ENCODE measurements around the gene ARHGAP40.

ARHGAP40 gene

GRCh38 chr20:38658879-38659596 is 57.4 kb downstream of the ARHGAP40 start:
- Histone ChIP-seq H2BK120ac (ENCODE audit: low read depth, low read length) (no peak overlapping the region), H3K4ac (ENCODE audit: low read length) (no peak overlapping the region), H3K23ac (ENCODE audit: low read depth, low read length, poor library complexity) (peak overlapping the region; percentile 20), H2BK12ac (ENCODE audit: low read length) (no peak overlapping the region), H3K18ac (ENCODE audit: low read length) (peak overlapping the region; percentile 73), H2AK5ac (ENCODE audit: low read depth, low read length) (no peak overlapping the region), H3K79me1 (ENCODE audit: low read depth, low read length) (peaks cover 3% of the 10 kb centered on the region), H3K9me3 (replicated peaks in 1 of 2; ENCODE audit: control insufficient read depth in 2 of 2, insufficient read depth in 1 of 2, low read depth in 1 of 2, low read length in 2 of 2) (no peaks in the 10 kb centered on the region), H3K36me3 (replicated peaks in 1 of 2; ENCODE audit: control insufficient read depth in 2 of 2, insufficient read depth in 2 of 2, low read length in 2 of 2) (no peaks in the 10 kb centered on the region), H3K4me1 (ENCODE audit: control insufficient read depth in 2 of 2, insufficient read depth in 1 of 2, low read depth in 1 of 2, low read length in 2 of 2) (peaks cover 0 to 10% of the 10 kb centered on the region in 2 donors), H2AFZ (ENCODE audit: low read length) (no peak overlapping the region), H4K8ac (ENCODE audit: low read depth, low read length) (no peak overlapping the region), H3K27me3 (ENCODE audit: control insufficient read depth in 3 of 3, insufficient read depth in 3 of 3, low read depth in 1 of 3, low read length in 3 of 3) (peaks cover 0 to 24% (median 0%) of the 10 kb centered on the region in 3 experiments), H3K4me2 (ENCODE audit: insufficient read depth, low read length, poor library complexity, severe bottlenecking) (no peak overlapping the region), H2BK15ac (ENCODE audit: low read length) (no peak overlapping the region), H3K14ac (ENCODE audit: low read length) (no peak overlapping the region), H3K9ac (ENCODE audit: low read depth, low read length, poor library complexity) (no peak overlapping the region), H3K27ac (replicated peaks; ENCODE audit: low read length) (no peak overlapping the region), H3K4me3 (ENCODE audit: low read length in 2 of 2) (no peak overlapping the region), H4K91ac (ENCODE audit: low read depth, low read length, poor library complexity) (no peak overlapping the region), H2BK5ac (ENCODE audit: low read length) (no peak overlapping the region)
- no peak for DNase-seq (ENCODE audit: low spot score)
- WGBS, 2 donors (ENCODE audit: extremely low coverage in 2 of 2, insufficient read length in 2 of 2, insufficient replicate concordance in 1 of 2), result no CpG with 5 or more reads among the region's 10 CpGs

DNA sequence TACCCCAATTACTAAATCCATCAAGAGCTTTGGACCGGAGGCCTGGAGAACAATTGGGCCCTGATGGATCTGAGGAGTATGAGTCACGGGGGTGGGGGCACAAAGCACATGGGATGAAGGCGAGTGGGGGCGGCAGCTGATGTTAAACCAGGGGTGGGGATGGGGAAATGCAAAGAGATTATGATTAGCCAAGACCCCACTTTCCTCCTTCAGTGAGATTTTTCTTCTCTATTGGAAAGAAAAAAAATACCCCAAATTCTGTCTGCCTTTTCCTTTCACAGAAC is 57.9 kb downstream of the ARHGAP40 start:
- Histone ChIP-seq H3K23ac (ENCODE audit: low read depth, low read length, poor library complexity) (no peak overlapping the region), H3K4ac (ENCODE audit: low read length) (no peak overlapping the region), H3K9ac (ENCODE audit: low read depth, low read length, poor library complexity) (no peak overlapping the region), H3K14ac (ENCODE audit: low read length) (no peak overlapping the region), H2BK15ac (ENCODE audit: low read length) (no peak overlapping the region), H4K8ac (ENCODE audit: low read depth, low read length) (no peak overlapping the region), H3K36me3 (replicated peaks in 1 of 2; ENCODE audit: control insufficient read depth in 2 of 2, insufficient read depth in 2 of 2, low read length in 2 of 2) (no peaks in the 10 kb centered on the region), H3K18ac (ENCODE audit: low read length) (no peak overlapping the region), H2BK120ac (ENCODE audit: low read depth, low read length) (no peak overlapping the region), H3K27me3 (ENCODE audit: control insufficient read depth in 3 of 3, insufficient read depth in 3 of 3, low read depth in 1 of 3, low read length in 3 of 3) (peaks cover 0 to 24% (median 0%) of the 10 kb centered on the region in 3 experiments), H2BK12ac (ENCODE audit: low read length) (no peak overlapping the region), H3K4me2 (ENCODE audit: insufficient read depth, low read length, poor library complexity, severe bottlenecking) (no peak overlapping the region), H3K4me1 (ENCODE audit: control insufficient read depth in 2 of 2, insufficient read depth in 1 of 2, low read depth in 1 of 2, low read length in 2 of 2) (peaks cover 0 to 10% of the 10 kb centered on the region in 2 donors), H3K9me3 (replicated peaks in 1 of 2; ENCODE audit: control insufficient read depth in 2 of 2, insufficient read depth in 1 of 2, low read depth in 1 of 2, low read length in 2 of 2) (no peaks in the 10 kb centered on the region), H2BK5ac (ENCODE audit: low read length) (no peak overlapping the region), H2AFZ (ENCODE audit: low read length) (no peak overlapping the region), H2AK5ac (ENCODE audit: low read depth, low read length) (no peak overlapping the region), H3K27ac (replicated peaks; ENCODE audit: low read length) (no peak overlapping the region), H3K79me1 (ENCODE audit: low read depth, low read length) (peaks cover 3% of the 10 kb centered on the region), H4K91ac (ENCODE audit: low read depth, low read length, poor library complexity) (no peak overlapping the region), H3K4me3 (ENCODE audit: low read length in 2 of 2) (no peak overlapping the region)
- no CpG with 5 or more reads among the region's 4 CpGs for WGBS, 2 donors (ENCODE audit: extremely low coverage in 2 of 2, insufficient read length in 2 of 2, insufficient replicate concordance in 1 of 2)
- DNase-seq (ENCODE audit: low spot score), result no peak

DNA sequence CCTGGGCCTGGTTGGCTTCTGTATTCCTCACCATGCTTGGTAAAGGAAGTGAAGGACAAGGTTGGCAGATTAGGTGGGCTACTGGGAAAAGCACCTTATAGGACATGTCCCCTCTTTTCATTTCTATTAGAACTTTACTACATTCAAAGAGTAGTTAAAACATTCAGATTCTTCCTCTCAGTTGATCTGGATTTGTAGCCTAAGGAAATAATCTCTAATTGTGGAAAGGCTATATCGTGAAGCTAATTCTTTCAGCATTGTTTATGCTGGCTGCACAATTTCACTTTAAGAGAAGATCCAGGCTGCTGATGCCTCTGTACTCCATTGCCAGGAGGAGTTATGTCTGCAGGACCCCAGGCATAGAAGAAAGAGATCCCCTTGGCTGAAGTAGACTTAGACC is 58.8 kb downstream of the ARHGAP40 start:
- WGBS, 2 donors (ENCODE audit: extremely low coverage in 2 of 2, insufficient read length in 2 of 2, insufficient replicate concordance in 1 of 2), result no CpG with 5 or more reads among the region's 1 CpG
- Histone ChIP-seq H3K4me2 (ENCODE audit: insufficient read depth, low read length, poor library complexity, severe bottlenecking) (no peak overlapping the region), H2BK12ac (ENCODE audit: low read length) (no peak overlapping the region)

DNA sequence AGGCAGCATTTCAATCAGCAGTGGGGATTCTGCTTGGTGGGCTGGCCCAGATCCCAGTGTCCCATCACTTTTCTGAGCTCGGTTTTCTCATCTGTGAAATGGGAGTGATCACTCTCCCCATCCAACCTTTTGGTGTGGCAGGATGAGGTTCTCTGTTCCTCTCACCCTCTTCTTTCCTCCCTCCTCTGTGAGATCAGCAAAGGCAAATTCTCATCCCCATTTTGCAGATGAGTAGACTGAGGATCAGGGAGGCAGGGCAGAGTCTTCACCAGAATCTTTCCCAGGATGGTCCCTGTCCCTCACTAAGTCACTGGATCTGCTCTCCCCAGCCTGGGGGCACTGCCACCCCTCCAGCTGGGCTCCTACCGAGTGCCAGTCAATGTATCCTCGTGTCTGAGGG is 62.1 kb downstream of the ARHGAP40 start:
- Histone ChIP-seq H2BK120ac (ENCODE audit: low read depth, low read length) (no peak overlapping the region), H3K27ac (replicated peaks; ENCODE audit: low read length) (no peak overlapping the region), H3K18ac (ENCODE audit: low read length) (no peak overlapping the region), H3K4me2 (ENCODE audit: insufficient read depth, low read length, poor library complexity, severe bottlenecking) (no peak overlapping the region), H3K79me1 (ENCODE audit: low read depth, low read length) (no peaks in the 10 kb centered on the region), H3K4ac (ENCODE audit: low read length) (no peak overlapping the region), H3K4me1 (ENCODE audit: control insufficient read depth in 2 of 2, insufficient read depth in 1 of 2, low read depth in 1 of 2, low read length in 2 of 2) (peaks cover 9 to 19% of the 10 kb centered on the region in 2 donors), H2AFZ (ENCODE audit: low read length) (no peak overlapping the region), H3K27me3 (ENCODE audit: control insufficient read depth in 3 of 3, insufficient read depth in 3 of 3, low read depth in 1 of 3, low read length in 3 of 3) (peaks cover 0 to 31% (median 0%) of the 10 kb centered on the region in 3 experiments), H2BK12ac (ENCODE audit: low read length) (no peak overlapping the region), H3K23ac (ENCODE audit: low read depth, low read length, poor library complexity) (no peak overlapping the region), H3K9me3 (replicated peaks in 1 of 2; ENCODE audit: control insufficient read depth in 2 of 2, insufficient read depth in 1 of 2, low read depth in 1 of 2, low read length in 2 of 2) (no peaks in the 10 kb centered on the region), H2BK5ac (ENCODE audit: low read length) (no peak overlapping the region), H3K9ac (ENCODE audit: low read depth, low read length, poor library complexity) (no peak overlapping the region), H4K91ac (ENCODE audit: low read depth, low read length, poor library complexity) (no peak overlapping the region), H3K4me3 (ENCODE audit: low read length in 2 of 2) (no peak overlapping the region), H3K14ac (ENCODE audit: low read length) (no peak overlapping the region), H2BK15ac (ENCODE audit: low read length) (no peak overlapping the region), H2AK5ac (ENCODE audit: low read depth, low read length) (no peak overlapping the region), H4K8ac (ENCODE audit: low read depth, low read length) (no peak overlapping the region), H3K36me3 (replicated peaks in 1 of 2; ENCODE audit: control insufficient read depth in 2 of 2, insufficient read depth in 2 of 2, low read length in 2 of 2) (no peaks in the 10 kb centered on the region)
- WGBS, 2 donors (ENCODE audit: extremely low coverage in 2 of 2, insufficient read length in 2 of 2, insufficient replicate concordance in 1 of 2), result no CpG with 5 or more reads among the region's 3 CpGs
- no peak for DNase-seq (ENCODE audit: low spot score)

More for the DNA sequence above, 58.8 kb downstream of the ARHGAP40 start:
- Histone ChIP-seq H3K4me3 (ENCODE audit: low read length in 2 of 2) (no peak overlapping the region), H3K36me3 (replicated peaks in 1 of 2; ENCODE audit: control insufficient read depth in 2 of 2, insufficient read depth in 2 of 2, low read length in 2 of 2) (no peaks in the 10 kb centered on the region), H2AFZ (ENCODE audit: low read length) (no peak overlapping the region), H2BK120ac (ENCODE audit: low read depth, low read length) (no peak overlapping the region), H4K8ac (ENCODE audit: low read depth, low read length) (no peak overlapping the region), H3K23ac (ENCODE audit: low read depth, low read length, poor library complexity) (no peak overlapping the region), H3K4ac (ENCODE audit: low read length) (no peak overlapping the region), H2BK5ac (ENCODE audit: low read length) (no peak overlapping the region), H3K27ac (replicated peaks; ENCODE audit: low read length) (no peak overlapping the region), H3K14ac (ENCODE audit: low read length) (no peak overlapping the region), H2AK5ac (ENCODE audit: low read depth, low read length) (no peak overlapping the region), H2BK15ac (ENCODE audit: low read length) (no peak overlapping the region), H3K18ac (ENCODE audit: low read length) (no peak overlapping the region), H3K9me3 (replicated peaks in 1 of 2; ENCODE audit: control insufficient read depth in 2 of 2, insufficient read depth in 1 of 2, low read depth in 1 of 2, low read length in 2 of 2) (no peaks in the 10 kb centered on the region), H3K27me3 (ENCODE audit: control insufficient read depth in 3 of 3, insufficient read depth in 3 of 3, low read depth in 1 of 3, low read length in 3 of 3) (peaks cover 0 to 25% (median 0%) of the 10 kb centered on the region in 3 experiments), H4K91ac (ENCODE audit: low read depth, low read length, poor library complexity) (no peak overlapping the region), H3K4me1 (ENCODE audit: control insufficient read depth in 2 of 2, insufficient read depth in 1 of 2, low read depth in 1 of 2, low read length in 2 of 2) (peaks cover 0 to 12% of the 10 kb centered on the region in 2 donors), H3K79me1 (ENCODE audit: low read depth, low read length) (peaks cover 3% of the 10 kb centered on the region), H3K9ac (ENCODE audit: low read depth, low read length, poor library complexity) (no peak overlapping the region)
- no peak for DNase-seq (ENCODE audit: low spot score)

Measured in neuronal stem cell (in vitro differentiated cells).